GM12878 (cell line): ENCODE results near the gene OMG. TPM values are rescaled to one million over a fixed set of nuclear protein-coding genes. Genes with fewer than 3 reads are reported as not detected.
A peak's percentile ranks its signal among the peaks of the same experiment; 100 is the strongest.

Source experiments
- ATAC-seq: fragments of 200-7000 bp; cut with Tn5 transposase; 3 replicates; pipeline ENCODE4 v1.9.1; 2020; ENCODE audit warnings: mild to moderate bottlenecking, moderate library complexity
- BruUV-seq: library from RNA; stranded (reverse); fragments of 400-500 nt; replicated peaks from 2 replicates; lab custom pipeline; 2021; lab: Mats Ljungman, UMichigan
- CTCF ChIA-PET: fragments of 300-600 bp; sonication (Branson Sonifier 250); formaldehyde crosslinking; extraction: SDS; loops from one replicate; lab custom pipeline; 2021; ENCODE audit warnings: inconsistent platforms; lab: Yijun Ruan, JAX
- POLR2A ChIA-PET: fragments of 350-600 bp; formaldehyde crosslinking; extraction: SDS; loops from one replicate; lab custom pipeline; 2021; ENCODE audit warnings: inconsistent platforms; lab: Charles Lee
- RAD21 ChIA-PET: fragments of 300-600 bp; sonication (Branson Sonifier 250); formaldehyde crosslinking; loops from one replicate; lab custom pipeline; 2023; ENCODE audit warnings: antibody characterized with exemption; ENCODE audit not compliant: unreplicated experiment; lab: Charles Lee
- SMC1A ChIA-PET: fragments of 300-600 bp; sonication (Branson Sonifier 250); formaldehyde crosslinking; loops from one replicate; lab custom pipeline; 2023; ENCODE audit not compliant: unreplicated experiment, uncharacterized antibody; lab: Charles Lee
- DNase-seq: peaks from one replicate; pipeline ENCODE4 v3.0.0-alpha.2; 2011; ENCODE audit warnings: low read depth, low spot score
- FAIRE-seq: peaks from 3 replicates; lab custom pipeline; 2011; peaks lifted over from hg19 to GRCh38; lab: Jason Lieb, UNC
- H2AFZ ChIP-seq: 2 replicates; pipeline ENCODE4 v1.6.0; 2011; ENCODE audit warnings: low read depth, low read length, control low read depth; ENCODE audit not compliant: control insufficient read depth
- H3K27ac ChIP-seq: 2 replicates; pipeline ENCODE4 v1.5.1; 2011; ENCODE audit warnings: control low read depth; ENCODE audit not compliant: control insufficient read depth, insufficient read depth
- H3K27me3 ChIP-seq, 2 experiments: replicated peaks in 1 of 2; 2 replicates each; pipeline versions ENCODE4 v1.6.0 to v1.6.1; 2011; ENCODE audit warnings: low read length in 1 of 2; ENCODE audit not compliant: control insufficient read depth in 2 of 2, insufficient read depth in 2 of 2
- H3K36me3 ChIP-seq, 2 experiments: 2 replicates each; pipeline ENCODE4 v1.5.1; 2011; ENCODE audit warnings: low read length in 1 of 2; ENCODE audit not compliant: control insufficient read depth in 2 of 2, insufficient read depth in 2 of 2
- H3K4me1 ChIP-seq: 2 replicates; pipeline ENCODE4 v1.6.1; 2011; ENCODE audit warnings: mild to moderate bottlenecking, low read length, moderate library complexity, mixed read lengths; ENCODE audit not compliant: control insufficient read depth, insufficient read depth
- H3K4me2 ChIP-seq: 2 replicates; pipeline ENCODE4 v1.6.0; 2011; ENCODE audit warnings: control low read depth; ENCODE audit not compliant: control insufficient read depth, insufficient read depth
- H3K4me3 ChIP-seq: fragments of 200-600 bp; sonication (generic); 2 replicates; pipeline ENCODE4 v1.5.1; 2016
- H3K79me2 ChIP-seq: 2 replicates; pipeline ENCODE4 v1.6.0; 2011; ENCODE audit warnings: low read length; ENCODE audit not compliant: control insufficient read depth, insufficient read depth
- H3K9ac ChIP-seq: 2 replicates; pipeline ENCODE4 v1.8.0; 2011; ENCODE audit warnings: low read length, control low read depth, mixed read lengths; ENCODE audit not compliant: control insufficient read depth, insufficient read depth
- H3K9me3 ChIP-seq: replicated peaks from 3 replicates; pipeline ENCODE4 v1.5.1; 2011; ENCODE audit warnings: mild to moderate bottlenecking, low read length; ENCODE audit not compliant: control insufficient read depth, insufficient read depth
- H4K20me1 ChIP-seq: 2 replicates; pipeline ENCODE4 v1.6.0; 2011; ENCODE audit not compliant: control insufficient read depth, insufficient read depth
- CREM ChIP-seq: IDR thresholded peaks from 2 replicates; pipeline ENCODE4 v1.6.1; 2014; ENCODE audit warnings: antibody characterized with exemption, low read depth
- DPF2 ChIP-seq: fragments of 450-650 bp; IDR thresholded peaks from 2 replicates; pipeline ENCODE4 v1.6.1; 2017; ENCODE audit warnings: mild to moderate bottlenecking
- FOXK2 ChIP-seq: fragments of 450-650 bp; IDR thresholded peaks from 2 replicates; pipeline ENCODE4 v1.6.1; 2017; ENCODE audit warnings: mild to moderate bottlenecking, moderate library complexity
- IKZF1 ChIP-seq: fragments of 450-650 bp; conservative IDR thresholded peaks from 2 replicates; pipeline ENCODE4 v1.6.1; 2017; ENCODE audit warnings: antibody characterized with exemption, mild to moderate bottlenecking
- IKZF2 ChIP-seq, 2 experiments: fragments of 450-650 bp; IDR thresholded peaks; 2 replicates each; pipeline ENCODE4 v1.6.1; 2017; ENCODE audit warnings: mild to moderate bottlenecking in 2 of 2, moderate library complexity in 2 of 2
- MEF2B ChIP-seq: fragments of 450-650 bp; IDR thresholded peaks from 2 replicates; pipeline ENCODE4 v1.6.1; 2018; ENCODE audit warnings: mild to moderate bottlenecking, moderate library complexity; ENCODE audit not compliant: partially characterized antibody, poor library complexity, severe bottlenecking
- RELB ChIP-seq: fragments of 450-650 bp; IDR thresholded peaks from 2 replicates; pipeline ENCODE4 v1.6.1; 2017; ENCODE audit warnings: low read depth, mild to moderate bottlenecking, moderate library complexity
- RFX5 ChIP-seq: IDR thresholded peaks from 2 replicates; pipeline ENCODE4 v1.6.1; 2011; ENCODE audit warnings: low read depth, low read length, improper control_type of control experiment
- TCF7 ChIP-seq: IDR thresholded peaks from 2 replicates; pipeline ENCODE4 v1.6.1; 2014; ENCODE audit warnings: antibody characterized with exemption, borderline replicate concordance
- USF2 ChIP-seq: IDR thresholded peaks from 2 replicates; pipeline ENCODE4 v1.6.1; 2011; ENCODE audit warnings: low read depth, low read length, improper control_type of control experiment, borderline replicate concordance
- ZBTB4 ChIP-seq: fragments of 450-650 bp; formaldehyde crosslinking; IDR thresholded peaks from 2 replicates; pipeline ENCODE4 v1.4.0; 2022; ENCODE audit warnings: mild to moderate bottlenecking, moderate library complexity
- WGBS: methylation state at CpG from one replicate; pipeline ENCODE4 v1.1.6; 2016; ENCODE audit warnings: low lambda C conversion rate; ENCODE audit not compliant: insufficient replicate concordance, insufficient coverage; ENCODE audit errors: missing lambda C conversion rate; 5-methylcytosine and 5-hydroxymethylcytosine counted together
- in situ Hi-C: fragments of 300-500 bp; cut with MboI; formaldehyde crosslinking; loops from 9 replicates; pipeline ENCODE4 v1.14.3; 2018; ENCODE audit warnings: mixed read lengths
- intact Hi-C: fragments of 100-400 bp; cut with micrococcal nuclease; formaldehyde crosslinking; loops from one replicate; pipeline ENCODE4 v1.14.2; 2022; ENCODE audit not compliant: unreplicated experiment
- polyA plus RNA-seq, 11 experiments: library from polyadenylated mRNA; depleted of rRNA in 4 of 11; unstranded in 6 of 11; stranded (reverse) in 5 of 11; fragments of >200 nt; fragmentation: Nextera tagmentation in 4 of 11; fragmentation: Illumina TruSeq in 1 of 11; extraction: Ambion mirVana in 4 of 11; extraction: Trizol in 1 of 11; gene quantifications; 1 replicate in 1 of 11; 2 replicates in 10 of 11; pipeline versions ENCODE4 v1.2.1 to v1.2.3, GENCODE V29; 2011 to 2016; ENCODE audit warnings: inconsistent platforms in 2 of 11, missing spikeins in 2 of 11, low read depth in 1 of 11
- total RNA-seq, 4 experiments: library from RNA; depleted of rRNA in 3 of 4; stranded (reverse); fragments of >200 nt in 3 of 4; fragmentation: Illumina TruSeq in 1 of 4; extraction: Trizol in 1 of 4; gene quantifications; 2 replicates each; pipeline versions ENCODE4 v1.2.1 to v1.2.3, GENCODE V29; 2013 to 2021

The OMG gene
- total and polyA plus RNA-seq, 10 of the 15 experiments (the other 5 are each of a cell fraction or from before 2014, with no cell fraction given) = 0.09 to 0.96 (median 0.26) TPM

- ATAC-seq = peak; percentile 44
- TF ChIP-seq MEF2B (peak; percentile 50), DPF2 (no peak), CREM (no peak), ZBTB4 (CRISPR knock-in tag) (no peak), TCF7 (no peak), USF2 (no peak), IKZF2 (IDR thresholded peaks at IDR 0.05) (peak in 1 of 2 experiments; percentile 46; a peak in 1 of 4 replicates), RFX5 (no peak), IKZF1 (peak; percentile 44; the same call in 1 of the 2 replicates), RELB (0 out of 2 replicates have a peak, but pooled peaks have one; percentile 8), FOXK2 (no peak)
- Histone ChIP-seq H3K4me2 (peak overlapping the region; percentile 62), H2AFZ (no peak overlapping the region; the same call in 1 of the 2 replicates), H4K20me1 (no peaks in the 10 kb centered on the region), H3K4me1 (peaks cover 29% of the 10 kb centered on the region), H3K4me3 (no peak overlapping the region), H3K27me3 (no peaks in the 10 kb centered on the region), H3K9ac (peak overlapping the region; percentile 42), H3K36me3 (peaks cover 0 to 4% of the 10 kb centered on the region in 2 experiments; a peak in 1 of 4 replicates), H3K79me2 (no peaks in the 10 kb centered on the region), H3K27ac (peak overlapping the region; percentile 85), H3K9me3 (no peaks in the 10 kb centered on the region)
- ChIA-PET SMC1A (interaction anchor here (0.9 to 3.4 kb wide), 19 partner anchors 10 to 284 kb away, joined by 3 to 14 read pairs (median 6); partner anchors contain the start of genes EVI2A and EVI2B), POLR2A (interaction anchor here (0.6 to 1.8 kb wide), 8 partner anchors 10 to 159 kb away, joined by 3 to 6 read pairs (median 3); no protein-coding TSS in a partner anchor), RAD21 (interaction anchor here (0.6 to 2.6 kb wide), 16 partner anchors 14 to 1444 kb away, joined by 3 to 22 read pairs (median 3); partner anchors contain the start of gene EVI2B), CTCF (interaction anchor here (0.9 to 3.6 kb wide), 9 partner anchors 10 to 236 kb away, joined by 3 to 19 read pairs (median 3); no protein-coding TSS in a partner anchor)
- intact Hi-C loops = no loop called here
- no TSS peak for BruUV-seq
- peak; percentile 9 for DNase-seq
- 68% methylated on average over 1 of the region's 1 CpG for WGBS
- FAIRE-seq = peak; percentile 54
- in situ Hi-C loops = no loop called here
These were observed 45.7 kb downstream of the OMG start for GRCh38 chr17:31251105-31251969.
